K562 (cell line): ENCODE results near the gene GVQW3. TPM values are rescaled to one million over a fixed set of nuclear protein-coding genes. Genes with fewer than 3 reads are reported as not detected.

ENCODE experiments used
- BHLHE40 ChIP-seq: IDR thresholded peaks from 2 replicates; pipeline ENCODE4 v1.6.1; 2011; ENCODE audit warnings: low read length, improper control_type of control experiment
- CREBBP ChIP-seq: IDR thresholded peaks from one replicate; pipeline ENCODE4 v1.6.1; 2012; ENCODE audit warnings: low read depth, mild to moderate bottlenecking, control low read depth, inconsistent platforms, low read length
- ELK3 ChIP-seq: fragments of 450-650 bp; formaldehyde crosslinking; IDR thresholded peaks from 2 replicates; pipeline ENCODE4 v1.4.0; 2020; ENCODE audit warnings: mild to moderate bottlenecking
- GTF2F1 ChIP-seq: IDR thresholded peaks from 2 replicates; pipeline ENCODE4 v1.6.1; 2011; ENCODE audit warnings: low read depth, low read length, improper control_type of control experiment
- KLF16 ChIP-seq: IDR thresholded peaks from 2 replicates; pipeline ENCODE4 v1.6.1; 2016; ENCODE audit warnings: antibody characterized with exemption
- MCM3 ChIP-seq: fragments of 450-650 bp; IDR thresholded peaks from 2 replicates; pipeline ENCODE4 v1.6.1; 2016
- MED1 ChIP-seq: sonication (generic); formaldehyde crosslinking; IDR thresholded peaks from 2 replicates; pipeline ENCODE4 v1.8.1; 2023; ENCODE audit warnings: missing genetic modification reagents, borderline replicate concordance
- MEIS2 ChIP-seq: fragments of 450-650 bp; IDR thresholded peaks from 2 replicates; pipeline ENCODE4 v1.6.1; 2014; ENCODE audit warnings: mild to moderate bottlenecking; ENCODE audit not compliant: partially characterized antibody
- NCOA4 ChIP-seq: fragments of 450-650 bp; IDR thresholded peaks from 2 replicates; pipeline ENCODE4 v1.6.1; 2018; ENCODE audit warnings: mild to moderate bottlenecking; ENCODE audit not compliant: partially characterized antibody
- RAD51 ChIP-seq: fragments of 450-650 bp; IDR thresholded peaks from 2 replicates; pipeline ENCODE4 v1.7.1; 2016; ENCODE audit warnings: low read depth, mild to moderate bottlenecking, borderline replicate concordance
- SIN3B ChIP-seq: fragments of 450-650 bp; IDR thresholded peaks from 2 replicates; pipeline ENCODE4 v1.6.1; 2017; ENCODE audit warnings: low read depth, mild to moderate bottlenecking, moderate library complexity
- STAT5A ChIP-seq: IDR thresholded peaks from 2 replicates; pipeline ENCODE4 v1.6.1; 2012; ENCODE audit warnings: low read length, inconsistent platforms, borderline replicate concordance
- STAT6 ChIP-seq: sonication (generic); formaldehyde crosslinking; IDR thresholded peaks from 2 replicates; pipeline ENCODE4 v1.8.1; 2023; ENCODE audit warnings: mild to moderate bottlenecking, missing genetic modification reagents
- U2AF1 ChIP-seq: fragments of 200-400 bp; formaldehyde crosslinking; optimal IDR thresholded peaks from 2 replicates; pipeline ENCODE3; 2017; ENCODE audit warnings: mild to moderate bottlenecking, low read depth, low read length, moderate library complexity
- WHSC1 ChIP-seq: IDR thresholded peaks from one replicate; pipeline ENCODE4 v1.6.1; 2012; ENCODE audit warnings: low read length, control low read depth, inconsistent platforms
- XRCC5 ChIP-seq: fragments of 200-400 bp; formaldehyde crosslinking; IDR thresholded peaks from 2 replicates; pipeline ENCODE4 v1.6.1; 2017; ENCODE audit warnings: low read depth, mild to moderate bottlenecking, low read length
- ZBTB8A ChIP-seq: fragments of 450-650 bp; IDR thresholded peaks from 2 replicates; pipeline ENCODE4 v1.6.1; 2018; ENCODE audit warnings: mild to moderate bottlenecking, moderate library complexity; ENCODE audit not compliant: partially characterized antibody
- ZNF274 ChIP-seq: IDR thresholded peaks from 2 replicates; pipeline ENCODE4 v1.6.1; 2011; ENCODE audit warnings: low read depth, mild to moderate bottlenecking, low read length, moderate library complexity, borderline replicate concordance
- ZNF77 ChIP-seq: fragments of 250-450 bp; sonication (Bioruptor Pico); IDR thresholded peaks from 2 replicates; pipeline ENCODE4 v1.5.0; 2020
- ZSCAN29 ChIP-seq: fragments of 450-650 bp; IDR thresholded peaks from 2 replicates; pipeline ENCODE4 v1.6.1; 2017
- polyA plus RNA-seq, 8 experiments: library from polyadenylated mRNA; depleted of rRNA in 4 of 8; stranded (reverse) in 5 of 8; unstranded in 3 of 8; fragments of >200 nt; fragmentation: Nextera tagmentation in 2 of 8; fragmentation: Illumina TruSeq in 1 of 8; extraction: Ambion mirVana in 2 of 8; extraction: Trizol in 1 of 8; gene quantifications; 2 replicates each; pipeline versions ENCODE4 v1.2.1 to v1.2.3, GENCODE V29; 2011 to 2014; ENCODE audit warnings: inconsistent platforms in 1 of 8, missing spikeins in 1 of 8
- total RNA-seq, 7 experiments: library from RNA; depleted of rRNA in 6 of 7; stranded (reverse); fragments of >200 nt in 6 of 7; fragmentation: Illumina TruSeq in 2 of 7; extraction: Trizol in 2 of 7; gene quantifications; 2 replicates each; pipeline versions ENCODE4 v1.2.1 to v1.2.3, GENCODE V29; 2011 to 2021; ENCODE audit warnings: low replicate concordance in 1 of 7
- TF ChIP-seq, protein P1 (sequence below): fragments of 450-650 bp; IDR thresholded peaks from 2 replicates; pipeline ENCODE4 v1.6.1; 2017; ENCODE audit warnings: mild to moderate bottlenecking, moderate library complexity
- TF ChIP-seq, protein P2 (sequence below): fragments of 250-450 bp; sonication (Bioruptor Pico); IDR thresholded peaks from 2 replicates; pipeline ENCODE4 v1.4.0; 2020; ENCODE audit warnings: mild to moderate bottlenecking, moderate library complexity

GVQW3 gene
- total and polyA plus RNA-seq, 9 of the 15 experiments (the other 6 are each of a cell fraction or from before 2014, with no cell fraction given) = 0.66 to 5.7 (median 2.1) TPM

- no peak for TF ChIP-seq ZNF77 (CRISPR knock-in tag)
- no peak; the same call in 1 of the 2 replicates for TF ChIP-seq GTF2F1
- TF ChIP-seq RAD51 = no peak
- TF ChIP-seq MED1 (CRISPR knock-in tag) = no peak
- no peak for TF ChIP-seq XRCC5
- TF ChIP-seq SIN3B = peak; percentile 71
- no peak for TF ChIP-seq STAT5A
- TF ChIP-seq, protein P1, sequence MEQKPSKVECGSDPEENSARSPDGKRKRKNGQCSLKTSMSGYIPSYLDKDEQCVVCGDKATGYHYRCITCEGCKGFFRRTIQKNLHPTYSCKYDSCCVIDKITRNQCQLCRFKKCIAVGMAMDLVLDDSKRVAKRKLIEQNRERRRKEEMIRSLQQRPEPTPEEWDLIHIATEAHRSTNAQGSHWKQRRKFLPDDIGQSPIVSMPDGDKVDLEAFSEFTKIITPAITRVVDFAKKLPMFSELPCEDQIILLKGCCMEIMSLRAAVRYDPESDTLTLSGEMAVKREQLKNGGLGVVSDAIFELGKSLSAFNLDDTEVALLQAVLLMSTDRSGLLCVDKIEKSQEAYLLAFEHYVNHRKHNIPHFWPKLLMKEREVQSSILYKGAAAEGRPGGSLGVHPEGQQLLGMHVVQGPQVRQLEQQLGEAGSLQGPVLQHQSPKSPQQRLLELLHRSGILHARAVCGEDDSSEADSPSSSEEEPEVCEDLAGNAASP = no peak
- no peak for TF ChIP-seq CREBBP
- no peak for TF ChIP-seq MCM3
- TF ChIP-seq ZSCAN29 = no peak
- TF ChIP-seq KLF16 = no peak
- TF ChIP-seq BHLHE40 = no peak
- peak; percentile 82 for TF ChIP-seq MEIS2
- no peak for TF ChIP-seq ELK3 (CRISPR knock-in tag)
- TF ChIP-seq ZBTB8A = no peak
- TF ChIP-seq STAT6 (CRISPR knock-in tag) = no peak
- TF ChIP-seq WHSC1 = no peak
- TF ChIP-seq U2AF1 = no peak
- no peak for TF ChIP-seq ZNF274
- TF ChIP-seq, protein P2, sequence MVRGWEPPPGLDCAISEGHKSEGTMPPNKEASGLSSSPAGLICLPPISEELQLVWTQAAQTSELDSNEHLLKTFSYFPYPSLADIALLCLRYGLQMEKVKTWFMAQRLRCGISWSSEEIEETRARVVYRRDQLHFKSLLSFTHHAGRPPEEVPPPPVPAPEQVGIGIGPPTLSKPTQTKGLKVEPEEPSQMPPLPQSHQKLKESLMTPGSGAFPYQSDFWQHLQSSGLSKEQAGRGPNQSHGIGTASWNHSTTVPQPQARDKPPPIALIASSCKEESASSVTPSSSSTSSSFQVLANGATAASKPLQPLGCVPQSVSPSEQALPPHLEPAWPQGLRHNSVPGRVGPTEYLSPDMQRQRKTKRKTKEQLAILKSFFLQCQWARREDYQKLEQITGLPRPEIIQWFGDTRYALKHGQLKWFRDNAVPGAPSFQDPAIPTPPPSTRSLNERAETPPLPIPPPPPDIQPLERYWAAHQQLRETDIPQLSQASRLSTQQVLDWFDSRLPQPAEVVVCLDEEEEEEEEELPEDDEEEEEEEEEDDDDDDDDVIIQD (CRISPR knock-in tag) = no peak
- no peak for TF ChIP-seq NCOA4
Observed at GRCh38 chr11:76444384-76445120, 63.4 kb downstream of the GVQW3 start, which contains the start of gene EMSY (continued).
